WERI-Rb-1 (cell line): ENCODE data around the gene PPIE.

Experiments used
- DNase-seq: peaks from one replicate; pipeline ENCODE4 v3.0.0-alpha.2; 2020
- H3K27ac ChIP-seq: fragments of 250-450 bp; sonication (Bioruptor Pico); 2 replicates; pipeline ENCODE4 v1.5.1; 2020; ENCODE audit warnings: mild to moderate bottlenecking, moderate library complexity
- H3K27me3 ChIP-seq: fragments of 250-450 bp; sonication (Bioruptor Pico); 2 replicates; pipeline ENCODE4 v1.5.1; 2021; ENCODE audit warnings: mild to moderate bottlenecking, low read depth, moderate library complexity; ENCODE audit not compliant: insufficient read depth, severe bottlenecking
- H3K36me3 ChIP-seq: fragments of 250-450 bp; sonication (Bioruptor Pico); 2 replicates; pipeline ENCODE4 v1.5.1; 2020; ENCODE audit warnings: mild to moderate bottlenecking, moderate library complexity
- H3K4me3 ChIP-seq: 2 replicates; pipeline ENCODE4 v1.5.1; 2011; ENCODE audit warnings: low read depth, mild to moderate bottlenecking, control low read depth, low read length
- H3K9me3 ChIP-seq: fragments of 250-450 bp; sonication (Bioruptor Pico); 2 replicates; pipeline ENCODE4 v1.5.1; 2021; ENCODE audit warnings: mild to moderate bottlenecking, moderate library complexity; ENCODE audit not compliant: severe bottlenecking
- TF ChIP-seq, protein P1 (sequence below): IDR thresholded peaks from 2 replicates; pipeline ENCODE4 v1.5.1; 2011; ENCODE audit warnings: low read depth, mild to moderate bottlenecking, control low read depth, inconsistent platforms, low read length

Gene PPIE

DNA sequence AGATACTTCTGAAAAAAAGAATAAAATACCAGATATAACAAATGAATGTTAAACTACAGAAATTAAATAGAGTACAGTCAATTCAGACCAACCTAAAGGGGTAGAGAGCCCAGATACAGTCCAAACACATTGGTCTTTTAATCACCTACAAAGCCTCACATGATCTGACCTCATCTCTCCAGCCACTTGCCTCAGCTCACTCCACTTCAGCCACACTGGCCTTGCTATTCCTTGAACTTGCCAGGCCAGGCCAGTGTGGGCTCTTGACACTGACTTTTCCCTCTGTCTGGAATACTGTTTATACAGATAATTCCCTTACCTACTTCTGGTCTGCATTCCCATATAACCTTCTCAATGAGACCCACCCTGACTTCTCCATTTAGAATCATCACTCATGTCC is 17.0 kb upstream of the PPIE start:
- no peaks in the 10 kb centered on the region for H3K9me3 ChIP-seq
- TF ChIP-seq, protein P1, sequence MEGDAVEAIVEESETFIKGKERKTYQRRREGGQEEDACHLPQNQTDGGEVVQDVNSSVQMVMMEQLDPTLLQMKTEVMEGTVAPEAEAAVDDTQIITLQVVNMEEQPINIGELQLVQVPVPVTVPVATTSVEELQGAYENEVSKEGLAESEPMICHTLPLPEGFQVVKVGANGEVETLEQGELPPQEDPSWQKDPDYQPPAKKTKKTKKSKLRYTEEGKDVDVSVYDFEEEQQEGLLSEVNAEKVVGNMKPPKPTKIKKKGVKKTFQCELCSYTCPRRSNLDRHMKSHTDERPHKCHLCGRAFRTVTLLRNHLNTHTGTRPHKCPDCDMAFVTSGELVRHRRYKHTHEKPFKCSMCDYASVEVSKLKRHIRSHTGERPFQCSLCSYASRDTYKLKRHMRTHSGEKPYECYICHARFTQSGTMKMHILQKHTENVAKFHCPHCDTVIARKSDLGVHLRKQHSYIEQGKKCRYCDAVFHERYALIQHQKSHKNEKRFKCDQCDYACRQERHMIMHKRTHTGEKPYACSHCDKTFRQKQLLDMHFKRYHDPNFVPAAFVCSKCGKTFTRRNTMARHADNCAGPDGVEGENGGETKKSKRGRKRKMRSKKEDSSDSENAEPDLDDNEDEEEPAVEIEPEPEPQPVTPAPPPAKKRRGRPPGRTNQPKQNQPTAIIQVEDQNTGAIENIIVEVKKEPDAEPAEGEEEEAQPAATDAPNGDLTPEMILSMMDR = no peak
- no peaks in the 10 kb centered on the region for H3K36me3 ChIP-seq
- no peaks in the 10 kb centered on the region for H3K27me3 ChIP-seq
- DNase-seq = no peak
- H3K27ac ChIP-seq = no peak overlapping the region
- H3K4me3 ChIP-seq = no peak overlapping the region

DNA sequence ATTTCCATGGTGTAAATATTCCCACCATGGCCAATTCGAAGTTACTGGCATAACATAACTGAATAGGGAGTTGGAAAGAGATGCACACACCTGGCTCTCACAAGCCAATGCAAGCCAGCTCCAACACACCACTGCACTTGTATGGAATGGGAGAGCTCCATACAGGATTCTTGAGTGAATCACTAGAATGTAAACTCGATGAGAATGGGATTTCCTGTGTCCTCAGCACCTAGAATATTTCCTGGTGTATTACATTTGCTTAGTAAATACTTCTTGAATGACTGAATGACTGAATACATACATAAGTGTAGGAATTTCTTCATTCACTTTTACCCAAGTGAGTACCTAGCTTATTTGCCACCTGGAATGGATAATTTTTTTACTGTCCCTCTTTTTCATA is 16.2 kb upstream of the PPIE start:
- Histone ChIP-seq H3K27me3 (no peaks in the 10 kb centered on the region), H3K9me3 (no peaks in the 10 kb centered on the region), H3K36me3 (no peaks in the 10 kb centered on the region), H3K4me3 (no peak overlapping the region), H3K27ac (no peak overlapping the region)
- TF ChIP-seq, protein P1 = no peak
- DNase-seq = no peak

DNA sequence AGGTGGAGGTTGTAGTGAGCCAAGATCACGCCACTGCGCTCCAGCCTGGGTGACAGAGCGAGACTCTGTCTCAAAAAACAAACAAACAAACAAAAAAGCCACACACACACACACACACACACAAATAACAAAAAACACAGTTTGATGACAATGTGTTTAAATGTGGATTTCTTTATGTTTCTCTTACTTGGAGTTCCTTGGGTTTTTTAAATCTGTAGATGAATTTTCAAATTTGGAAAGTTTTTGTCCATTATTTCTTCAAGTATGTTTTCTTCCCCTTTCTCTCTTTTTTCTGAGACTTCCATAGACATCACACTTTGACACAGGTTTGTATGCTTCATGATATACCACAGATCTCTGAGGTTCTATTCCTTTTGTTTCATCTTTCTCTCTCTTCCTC is 12.1 kb upstream of the PPIE start:
- H3K4me3 ChIP-seq = no peak overlapping the region
- H3K9me3 ChIP-seq = no peaks in the 10 kb centered on the region
- DNase-seq = no peak
- H3K36me3 ChIP-seq = no peaks in the 10 kb centered on the region
- no peak overlapping the region for H3K27ac ChIP-seq
- H3K27me3 ChIP-seq = no peaks in the 10 kb centered on the region
- TF ChIP-seq, protein P1 = no peak

DNA sequence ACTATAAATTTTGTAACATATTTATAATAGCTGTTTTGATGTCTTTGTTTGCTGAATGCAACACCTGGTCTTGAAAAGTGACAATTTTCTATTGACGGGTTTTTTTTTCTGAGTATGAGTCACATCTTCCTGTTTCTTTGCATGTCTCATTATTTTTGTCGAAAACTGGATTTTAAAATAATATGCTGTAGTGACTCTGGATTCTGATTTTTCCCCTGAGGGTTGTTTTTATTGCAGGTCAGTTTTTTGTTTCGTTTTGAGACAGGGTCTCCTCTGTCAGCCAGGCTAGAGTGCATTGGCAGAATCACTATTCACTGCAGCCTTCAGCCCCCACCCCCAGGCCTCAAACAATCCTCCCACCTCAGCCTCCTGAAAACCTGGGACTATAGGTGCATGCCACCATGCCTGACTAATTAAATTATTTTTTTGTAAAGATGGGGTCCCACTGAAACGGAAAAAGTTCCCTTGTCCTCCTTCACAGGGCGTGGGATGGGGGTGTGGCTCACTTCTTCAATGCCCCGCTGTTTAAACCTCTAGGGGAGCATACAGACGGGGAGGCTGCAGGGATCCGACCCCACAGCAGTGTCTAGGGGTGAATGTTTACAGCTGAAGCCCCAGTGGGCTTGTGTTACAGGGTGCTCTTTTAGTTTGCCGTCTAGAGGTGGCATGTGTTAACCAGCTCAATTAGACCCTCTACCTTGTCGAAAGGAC is 11.3 kb upstream of the PPIE start:
- no peak for DNase-seq
- no peaks in the 10 kb centered on the region for H3K9me3 ChIP-seq
- TF ChIP-seq, protein P1 = no peak
- no peak overlapping the region for H3K27ac ChIP-seq
- no peaks in the 10 kb centered on the region for H3K27me3 ChIP-seq
- H3K36me3 ChIP-seq = no peaks in the 10 kb centered on the region
- no peak overlapping the region for H3K4me3 ChIP-seq

DNA sequence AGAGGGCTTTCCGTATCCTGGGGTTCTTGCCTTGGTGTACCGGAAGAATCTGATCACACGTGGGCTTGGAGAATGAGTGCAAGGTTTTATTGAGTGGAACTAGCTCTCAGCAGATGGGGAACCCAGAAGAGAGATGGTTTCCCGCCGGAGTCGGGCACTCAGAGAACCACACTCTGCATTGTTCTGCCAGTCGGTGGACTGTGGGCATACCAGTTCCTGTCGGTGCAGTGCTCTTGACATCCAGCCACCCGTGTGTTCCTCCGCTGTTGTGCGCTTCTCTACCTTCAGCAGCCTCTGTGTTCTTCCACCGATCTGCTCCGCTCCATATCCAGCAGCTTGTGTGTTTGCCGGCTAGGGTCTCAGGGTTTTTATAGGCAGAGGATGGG is 10.8 kb upstream of the PPIE start:
- no peak overlapping the region for H3K27ac ChIP-seq
- H3K4me3 ChIP-seq = no peak overlapping the region
- H3K9me3 ChIP-seq = no peaks in the 10 kb centered on the region
- DNase-seq = no peak
- no peaks in the 10 kb centered on the region for H3K27me3 ChIP-seq
- TF ChIP-seq, protein P1 = no peak
- H3K36me3 ChIP-seq = no peaks in the 10 kb centered on the region

DNA sequence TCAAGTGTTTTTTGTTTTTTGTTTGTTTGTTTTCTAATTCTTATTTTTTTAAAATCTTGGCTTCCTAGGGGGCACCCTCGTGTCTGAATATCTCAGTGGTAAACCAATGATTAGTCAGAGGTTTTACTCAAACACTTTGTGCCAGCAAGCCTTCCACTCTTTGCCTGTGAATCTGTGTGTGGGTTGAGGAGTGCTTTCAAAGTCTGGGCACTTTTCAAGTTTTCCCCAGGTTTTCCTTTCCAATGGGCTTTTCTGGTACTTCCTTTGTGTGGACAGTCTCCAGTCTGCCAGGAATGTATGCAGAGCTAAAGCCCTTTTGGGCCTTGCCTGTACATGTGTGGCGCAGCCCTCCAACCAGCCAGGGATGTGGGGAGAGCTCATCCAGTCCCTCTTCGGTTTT is 9.7 kb upstream of the PPIE start:
- Histone ChIP-seq H3K36me3 (no peaks in the 10 kb centered on the region), H3K27me3 (no peaks in the 10 kb centered on the region), H3K27ac (no peak overlapping the region), H3K9me3 (no peaks in the 10 kb centered on the region), H3K4me3 (no peak overlapping the region)
- TF ChIP-seq, protein P1 = no peak
- DNase-seq = no peak
